ENCODE measurements around the gene PCDHGA6.
"Not testable (repeated sequence)": the region's sequence is repeated elsewhere in the genome, so short reads cannot be mapped to it uniquely, and the experiment has no call there.

Gene PCDHGA6

GRCh38 chr5:141373673-141374317 lies at the start of gene PCDHGA6:
Gene PCDHGA6 (plus strand): TSS chr5:141373891. CDS start chr5:141374084, 193 bp downstream.
- DNase-seq = no peak

- DNase-seq = peak; percentile 64
These were observed 47.4 kb upstream of the PCDHGA6 start for GRCh38 chr5:141326088-141326854.

- no peak for DNase-seq
These were observed 45.5 kb upstream of the PCDHGA6 start for GRCh38 chr5:141328231-141328630.

GRCh38 chr5:141330299-141331080 lies 43.2 kb upstream of the PCDHGA6 start, which contains the start of gene PCDHGA1:
Gene PCDHGA1 (plus strand): TSS chr5:141330514.
- DNase-seq = no peak

GRCh38 chr5:141332571-141332970 lies 41.1 kb upstream of the PCDHGA6 start:
- DNase-seq = not testable (repeated sequence)

GRCh38 chr5:141338538-141339306 lies 35.0 kb upstream of the PCDHGA6 start, which contains the start of gene PCDHGA2:
Gene PCDHGA2 (plus strand): TSS chr5:141338760.
- DNase-seq = no peak

GRCh38 chr5:141340781-141341354 lies 32.8 kb upstream of the PCDHGA6 start:
- not testable (repeated sequence) for DNase-seq

- no peak for DNase-seq
These were observed 30.9 kb upstream of the PCDHGA6 start for GRCh38 chr5:141342773-141343172.

GRCh38 chr5:141343242-141343952 lies 30.3 kb upstream of the PCDHGA6 start, which contains the start of gene PCDHGA3:
Gene PCDHGA3 (plus strand): TSS chr5:141343829. CDS start chr5:141344034, 205 bp downstream.
- DNase-seq = no peak

- no peak for DNase-seq
These were observed 29.7 kb upstream of the PCDHGA6 start for GRCh38 chr5:141343953-141344463.

- DNase-seq = no peak
These were observed 28.4 kb upstream of the PCDHGA6 start for GRCh38 chr5:141345327-141345726.

- not testable (repeated sequence) for DNase-seq
These were observed 27.7 kb upstream of the PCDHGA6 start for GRCh38 chr5:141346017-141346416.

GRCh38 chr5:141349917-141350619 lies 23.6 kb upstream of the PCDHGA6 start, which contains the start of gene PCDHGB1:
Gene PCDHGB1 (plus strand): TSS chr5:141350099. CDS start chr5:141350261, 162 bp downstream.
- DNase-seq = no peak

GRCh38 chr5:141351591-141351990 lies 22.1 kb upstream of the PCDHGA6 start:
- no peak for DNase-seq

GRCh38 chr5:141354900-141355469 lies 18.7 kb upstream of the PCDHGA6 start, which contains the start of gene PCDHGA4:
Gene PCDHGA4 (plus strand): TSS chr5:141355021. CDS start chr5:141355108, 87 bp downstream.
- DNase-seq = no peak

- no peak for DNase-seq
These were observed 18.1 kb upstream of the PCDHGA6 start for GRCh38 chr5:141355641-141356040.

- no peak for DNase-seq
These were observed 17.6 kb upstream of the PCDHGA6 start for GRCh38 chr5:141356133-141356532.

GRCh38 chr5:141356950-141357349 lies 16.7 kb upstream of the PCDHGA6 start:
- DNase-seq = no peak

GRCh38 chr5:141359790-141360426 lies 13.8 kb upstream of the PCDHGA6 start, which contains the start of gene PCDHGB2:
Gene PCDHGB2 (plus strand): TSS chr5:141359994. CDS start chr5:141360136, 142 bp downstream.
- no peak for DNase-seq

Measured in activated gamma-delta T cell treated with Interleukin-2 at 50 U/mL for 16 hours (primary cell).